GM19193 (cell line): ENCODE results near the gene ARSI.

Source experiments
- POLR2A ChIP-seq: IDR thresholded peaks from 4 replicates; pipeline ENCODE4 v1.6.1; 2011; ENCODE audit not compliant: insufficient read depth, insufficient read length; ENCODE audit errors: extremely low read depth

Gene ARSI

GRCh38 chr5:150302301-150303069 is at the start of gene ARSI:
ARSI (minus strand) TSS chr5:150302905; CDS start chr5:150302373, 532 bp downstream.
- no peak for TF ChIP-seq POLR2A

DNA sequence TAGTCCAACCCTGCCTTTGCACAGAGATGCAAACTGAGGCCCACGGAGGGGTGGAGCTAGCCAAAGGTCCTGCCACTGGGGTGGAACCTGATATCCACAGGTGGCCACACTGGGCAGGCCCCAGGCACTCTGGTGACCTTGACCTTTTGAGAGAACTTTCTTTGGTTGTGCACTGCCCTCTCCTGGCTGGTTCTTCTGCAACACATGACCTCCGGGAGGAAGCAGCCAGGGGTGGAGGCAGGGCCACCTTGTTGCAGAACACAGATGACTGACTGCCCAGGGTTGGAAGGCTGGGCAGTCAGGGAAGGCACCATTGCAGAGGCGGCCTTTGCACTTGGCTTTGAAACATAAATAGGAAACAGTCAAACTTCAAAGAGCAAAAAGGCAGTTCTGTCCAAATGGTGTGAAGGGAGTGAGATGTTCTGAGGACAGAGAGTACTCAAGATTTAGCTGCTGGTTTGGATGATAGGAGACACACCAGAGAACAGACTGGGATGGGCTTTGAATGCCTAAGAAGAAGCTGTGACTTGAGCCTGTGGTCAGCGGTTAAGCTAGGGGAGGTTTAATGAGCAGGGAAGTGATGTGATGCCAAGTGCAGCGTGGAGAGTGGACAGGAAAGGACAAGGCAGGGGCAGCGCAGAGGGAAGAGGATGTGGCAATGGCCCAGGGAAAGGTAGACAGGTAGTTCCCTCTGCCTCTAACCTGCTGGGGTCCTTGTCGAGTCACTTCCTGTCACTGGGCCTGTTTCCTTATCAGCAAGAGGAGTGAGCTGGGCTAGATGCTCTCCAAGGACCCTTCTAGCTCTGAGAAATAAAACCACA is 48.0 kb upstream of the ARSI start:
- no peak for TF ChIP-seq POLR2A

DNA sequence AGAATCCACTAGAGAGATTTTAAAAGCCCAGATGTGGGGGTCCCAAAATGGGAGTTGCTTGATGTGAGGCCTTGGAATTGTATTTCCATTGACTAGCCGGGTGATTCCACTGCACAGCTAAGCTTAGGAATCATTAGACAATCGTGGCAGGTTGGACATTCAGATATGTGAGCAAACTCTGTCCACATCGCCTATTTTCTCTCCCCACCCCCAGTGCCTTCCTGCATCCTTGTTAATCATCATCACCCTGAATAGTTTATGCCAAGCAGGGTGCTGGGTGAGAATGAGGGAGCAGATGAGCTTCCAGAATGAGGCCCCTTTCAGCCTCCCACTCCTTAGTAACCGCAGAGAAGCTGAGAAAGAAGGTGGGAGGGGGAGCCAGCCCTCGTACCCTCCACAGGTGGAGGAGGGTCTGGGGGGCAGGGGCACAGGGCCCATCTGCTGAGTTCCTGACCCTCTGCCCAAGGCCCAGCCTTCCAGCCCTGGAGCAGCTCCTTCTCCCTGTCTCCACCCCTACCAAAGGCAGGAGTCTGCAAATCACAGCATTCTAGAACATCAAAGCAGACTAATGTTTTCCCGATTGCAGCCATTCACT is 47.1 kb upstream of the ARSI start:
- no peak for TF ChIP-seq POLR2A

DNA sequence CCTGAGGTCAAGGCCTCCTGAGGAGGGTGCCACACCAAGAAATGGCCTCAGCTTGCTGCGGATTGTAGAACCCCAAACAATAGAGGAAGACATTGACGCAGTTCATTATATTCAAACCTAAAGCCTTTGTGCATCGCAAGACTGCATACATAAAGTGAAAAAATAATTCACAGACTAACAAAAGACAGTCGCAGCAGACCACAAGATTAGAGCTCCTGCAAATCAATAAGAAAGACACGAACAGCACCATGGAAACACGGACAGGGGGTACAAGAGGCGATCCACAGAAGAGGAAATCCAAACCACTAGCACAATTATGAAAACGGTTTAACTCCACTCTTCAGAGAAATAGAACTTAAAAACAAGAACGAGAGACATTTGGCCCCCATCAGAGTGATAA is 44.7 kb upstream of the ARSI start:
- TF ChIP-seq POLR2A = no peak

DNA sequence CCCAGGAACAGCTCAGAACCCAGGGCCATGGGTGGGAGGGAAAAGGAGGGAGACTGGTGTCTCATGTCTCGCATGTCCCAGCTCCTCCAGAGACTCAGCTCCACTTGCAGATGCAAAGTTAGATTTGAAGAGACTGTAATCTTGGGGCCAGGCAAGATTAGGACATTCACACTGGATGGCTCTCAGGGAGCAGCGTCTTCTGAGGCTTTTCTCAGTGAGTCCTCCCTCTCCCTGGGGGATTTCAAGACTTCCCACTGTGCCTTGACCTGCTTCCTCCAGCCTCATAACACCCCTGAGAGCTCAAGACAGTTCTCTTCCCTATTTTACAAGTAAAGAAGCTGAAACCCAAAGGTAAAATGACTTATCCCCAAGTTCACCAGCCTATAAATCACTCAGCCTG is 44.3 kb upstream of the ARSI start:
- no peak for TF ChIP-seq POLR2A

DNA sequence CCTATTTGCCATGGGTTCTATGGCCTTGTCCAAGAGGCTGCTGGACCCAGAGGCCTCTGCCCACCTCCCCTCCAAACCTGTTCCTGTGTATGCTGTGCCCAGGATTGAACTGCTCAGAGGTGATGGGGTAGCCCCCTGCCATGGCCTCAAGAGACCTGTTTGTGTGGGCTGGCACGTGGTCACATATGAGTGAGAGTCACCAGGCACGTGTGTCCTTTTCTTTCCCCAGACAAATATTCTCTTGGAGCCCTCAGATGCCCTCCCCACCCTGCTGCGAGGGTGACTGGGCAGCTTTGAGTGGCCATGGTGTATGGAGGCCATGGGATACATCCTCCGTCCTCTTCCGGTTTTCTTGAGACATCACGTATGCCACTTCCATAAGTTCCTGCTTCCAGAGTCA is 43.9 kb upstream of the ARSI start:
- TF ChIP-seq POLR2A = no peak

GRCh38 chr5:150345716-150346115 is 43.0 kb upstream of the ARSI start:
- TF ChIP-seq POLR2A = no peak

DNA sequence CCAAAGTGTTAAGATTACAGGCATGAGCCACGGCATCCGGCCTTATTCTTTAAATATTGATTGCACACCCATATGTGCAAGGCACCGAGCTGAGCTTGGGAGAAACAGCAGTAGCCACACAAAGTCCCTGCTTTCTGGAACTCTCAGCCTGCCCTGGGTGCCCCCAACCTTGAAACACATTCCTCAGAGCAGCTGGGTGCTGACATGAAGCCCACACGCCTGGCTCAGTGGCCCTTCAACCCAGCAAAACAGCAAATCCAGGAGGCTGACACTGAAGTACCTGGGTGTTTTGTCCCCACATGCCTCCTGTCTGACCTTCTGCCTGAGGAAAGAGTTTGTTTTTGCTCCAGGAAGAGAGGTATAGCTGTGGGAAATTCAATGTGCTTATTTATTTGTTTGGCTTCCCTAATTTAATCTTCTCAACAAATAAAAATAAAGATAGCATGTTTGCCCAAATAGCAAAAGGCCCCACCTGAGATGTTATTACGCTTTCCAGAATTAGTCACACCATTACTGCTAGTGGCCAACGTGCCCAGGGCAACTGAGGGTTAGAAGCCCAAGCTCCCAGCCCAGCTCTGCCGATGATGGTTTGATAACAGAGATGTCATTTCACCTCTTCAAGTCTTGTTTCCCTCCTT is 41.4 kb upstream of the ARSI start:
- no peak for TF ChIP-seq POLR2A

DNA sequence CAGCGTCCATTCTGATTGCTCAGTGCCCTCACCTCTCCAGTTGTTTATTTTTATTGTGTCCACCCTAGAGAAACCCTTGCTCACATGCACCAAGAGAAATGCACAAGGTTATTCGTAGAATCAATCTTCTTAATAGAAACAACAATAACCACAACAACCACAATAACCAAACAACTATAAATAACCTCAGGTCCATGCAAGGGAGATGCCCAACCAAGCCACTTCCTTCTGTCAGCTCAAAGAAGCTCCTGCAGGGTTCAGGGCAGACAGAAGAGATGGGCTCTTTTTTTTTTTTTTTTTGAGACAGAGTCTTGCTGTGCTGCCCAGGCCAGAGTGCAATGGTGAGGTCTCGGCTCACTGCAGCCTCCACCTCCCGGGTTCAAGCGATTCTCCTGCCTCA is 39.9 kb upstream of the ARSI start:
- no peak for TF ChIP-seq POLR2A

- no peak for TF ChIP-seq POLR2A
These were observed 39.3 kb upstream of the ARSI start for GRCh38 chr5:150341989-150342388.

DNA sequence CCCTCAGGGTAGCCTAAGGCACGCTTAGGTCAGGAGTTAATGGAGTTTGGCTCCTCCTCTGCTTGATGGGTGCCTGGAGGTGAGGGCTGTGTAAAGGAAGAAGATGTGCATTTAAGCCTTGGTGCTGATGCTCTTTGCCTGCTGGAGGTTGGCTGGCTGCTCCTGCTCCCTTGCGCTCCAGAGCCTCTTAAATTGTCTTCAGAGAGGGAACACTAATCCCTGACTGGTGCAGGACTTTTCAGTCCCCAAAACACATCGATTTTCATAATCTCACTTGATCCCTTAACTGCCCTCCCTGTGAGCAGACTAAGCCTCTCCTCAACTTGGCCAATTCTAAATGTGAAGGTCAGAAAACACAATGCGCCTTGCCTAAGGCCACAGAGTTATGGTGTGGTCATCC is 38.6 kb upstream of the ARSI start:
- no peak for TF ChIP-seq POLR2A

- no peak for TF ChIP-seq POLR2A
These were observed 38.0 kb upstream of the ARSI start for GRCh38 chr5:150340614-150341255.

DNA sequence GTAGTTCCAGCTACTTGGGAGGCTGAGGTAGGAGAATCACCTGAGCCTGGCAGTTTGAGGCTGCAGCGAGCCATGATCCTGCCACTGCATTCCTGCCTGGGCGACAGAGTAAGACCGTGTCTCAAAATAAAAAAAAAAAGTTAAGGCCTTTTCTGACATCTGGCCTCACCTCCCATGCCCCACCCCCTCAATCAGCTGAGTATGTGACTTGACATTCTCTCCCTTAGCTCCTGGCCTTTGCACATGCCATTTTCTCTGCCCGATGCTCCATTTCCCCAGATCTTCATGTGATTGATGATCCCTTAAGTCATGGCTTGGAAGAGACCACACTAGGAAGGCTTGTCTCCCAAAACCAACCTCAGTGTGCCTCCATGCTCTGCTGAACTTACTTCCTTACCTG is 37.1 kb upstream of the ARSI start:
- no peak for TF ChIP-seq POLR2A

- TF ChIP-seq POLR2A = no peak
These were observed 36.5 kb upstream of the ARSI start for GRCh38 chr5:150339165-150339564.

GRCh38 chr5:150338546-150338945 is 35.8 kb upstream of the ARSI start:
- no peak for TF ChIP-seq POLR2A

DNA sequence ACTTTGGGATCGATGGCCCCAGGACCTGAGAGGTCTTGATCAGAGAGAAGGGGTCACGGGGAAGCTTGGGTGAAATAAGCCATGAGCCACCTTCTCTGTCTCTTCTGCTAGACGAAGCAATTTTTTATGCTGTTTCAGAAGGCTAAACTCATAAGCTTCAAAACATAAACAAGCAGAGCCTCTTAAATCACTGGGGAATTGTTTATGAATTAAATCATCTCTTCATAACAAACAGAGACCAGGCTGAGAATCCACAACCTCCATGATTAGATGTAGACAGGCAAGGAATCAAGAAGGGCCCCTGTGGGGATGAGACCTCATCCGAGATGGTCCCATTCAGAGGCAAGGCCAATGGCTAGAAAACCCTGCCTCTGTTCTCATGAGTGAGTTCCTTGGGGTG is 33.1 kb upstream of the ARSI start:
- TF ChIP-seq POLR2A = no peak

DNA sequence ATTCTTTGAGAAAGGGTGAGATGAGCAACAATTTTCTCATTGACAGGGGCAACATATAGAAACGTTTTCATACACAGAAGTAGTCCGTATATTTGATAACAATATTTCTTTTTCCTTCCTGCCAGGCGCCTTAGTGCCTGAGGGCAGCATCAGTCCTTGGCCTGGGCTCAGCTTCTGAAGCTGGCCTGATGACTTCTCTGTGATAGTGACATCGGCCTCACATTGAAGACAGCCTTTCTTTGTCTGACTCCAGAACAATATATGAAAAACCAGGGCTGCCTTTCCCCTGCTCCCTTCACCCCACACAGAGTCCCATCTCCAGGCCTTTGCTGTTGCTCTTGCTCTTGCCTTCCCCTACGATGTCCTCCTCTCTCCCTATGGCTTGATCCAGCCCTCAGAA is 30.7 kb upstream of the ARSI start:
- TF ChIP-seq POLR2A = no peak
